Astrocyte (in vitro differentiated cells and primary cell): ENCODE results near the gene TOP2A.

Experiments
- CTCF ChIP-seq: IDR thresholded peaks from 2 replicates; pipeline ENCODE4 v1.5.1; 2011; ENCODE audit warnings: low read depth, mild to moderate bottlenecking, inconsistent platforms, low read length, moderate library complexity; ENCODE audit not compliant: insufficient read depth
- EZH2 ChIP-seq: IDR thresholded peaks from 2 replicates; pipeline ENCODE4 v1.6.1; 2012; ENCODE audit warnings: mild to moderate bottlenecking, low read length, inconsistent platforms; ENCODE audit not compliant: insufficient read depth

- TF ChIP-seq EZH2: no peak
- TF ChIP-seq CTCF: no peak
These were observed 66.9 kb downstream of the TOP2A start for GRCh38 chr17:40350689-40351358.
